Astrocyte (in vitro differentiated cells and primary cell): ENCODE results near the gene AIFM1.

Experiments
- EZH2 ChIP-seq: IDR thresholded peaks from 2 replicates; pipeline ENCODE4 v1.6.1; 2012; ENCODE audit warnings: mild to moderate bottlenecking, low read length, inconsistent platforms; ENCODE audit not compliant: insufficient read depth
- TF ChIP-seq, protein P1 (sequence below): IDR thresholded peaks from 2 replicates; pipeline ENCODE4 v1.5.1; 2011; ENCODE audit warnings: low read depth, mild to moderate bottlenecking, inconsistent platforms, low read length, moderate library complexity; ENCODE audit not compliant: insufficient read depth

DNA sequence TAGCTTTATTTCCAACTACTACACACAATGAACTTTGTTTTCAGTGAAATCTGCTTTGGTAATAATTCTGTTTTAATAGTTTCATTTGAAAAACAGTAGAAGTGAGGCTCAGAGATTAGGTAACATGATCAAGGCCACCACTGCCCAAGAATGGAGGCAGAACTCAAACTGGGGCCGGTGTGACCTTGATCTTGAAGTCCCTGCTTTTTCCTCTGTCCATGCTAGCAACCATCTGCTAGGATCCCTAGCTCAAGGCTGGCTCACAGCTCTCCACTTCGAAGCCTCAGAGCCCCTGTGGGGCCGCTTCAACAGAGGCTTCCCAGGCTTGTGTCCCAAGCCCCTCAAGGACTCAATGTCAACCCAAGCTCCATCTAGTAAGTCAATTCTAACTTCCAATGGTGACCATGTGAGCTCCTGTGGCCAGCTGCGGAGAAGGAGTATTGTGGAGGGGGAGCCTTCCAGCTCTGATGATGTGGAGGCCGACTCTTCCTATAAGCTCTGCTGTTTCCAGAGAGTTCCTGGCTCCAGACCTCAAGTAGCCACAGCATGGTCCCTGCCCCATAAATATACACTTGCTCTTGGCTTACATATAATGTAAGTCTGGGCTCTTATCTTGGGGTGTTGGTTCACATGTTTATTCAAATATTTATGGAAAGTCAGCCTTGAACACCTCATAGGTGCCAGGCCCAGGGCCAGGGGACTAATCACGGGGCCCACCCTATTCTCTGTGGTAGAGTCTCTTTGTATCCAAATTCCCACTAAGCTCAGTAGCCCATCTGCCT lies 70.2 kb downstream of the AIFM1 start:
- TF ChIP-seq, protein P1, sequence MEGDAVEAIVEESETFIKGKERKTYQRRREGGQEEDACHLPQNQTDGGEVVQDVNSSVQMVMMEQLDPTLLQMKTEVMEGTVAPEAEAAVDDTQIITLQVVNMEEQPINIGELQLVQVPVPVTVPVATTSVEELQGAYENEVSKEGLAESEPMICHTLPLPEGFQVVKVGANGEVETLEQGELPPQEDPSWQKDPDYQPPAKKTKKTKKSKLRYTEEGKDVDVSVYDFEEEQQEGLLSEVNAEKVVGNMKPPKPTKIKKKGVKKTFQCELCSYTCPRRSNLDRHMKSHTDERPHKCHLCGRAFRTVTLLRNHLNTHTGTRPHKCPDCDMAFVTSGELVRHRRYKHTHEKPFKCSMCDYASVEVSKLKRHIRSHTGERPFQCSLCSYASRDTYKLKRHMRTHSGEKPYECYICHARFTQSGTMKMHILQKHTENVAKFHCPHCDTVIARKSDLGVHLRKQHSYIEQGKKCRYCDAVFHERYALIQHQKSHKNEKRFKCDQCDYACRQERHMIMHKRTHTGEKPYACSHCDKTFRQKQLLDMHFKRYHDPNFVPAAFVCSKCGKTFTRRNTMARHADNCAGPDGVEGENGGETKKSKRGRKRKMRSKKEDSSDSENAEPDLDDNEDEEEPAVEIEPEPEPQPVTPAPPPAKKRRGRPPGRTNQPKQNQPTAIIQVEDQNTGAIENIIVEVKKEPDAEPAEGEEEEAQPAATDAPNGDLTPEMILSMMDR: no peak
- TF ChIP-seq EZH2: no peak
